ENCODE results near the gene DNAH17. TPM values are rescaled to one million over a fixed set of nuclear protein-coding genes. Genes with fewer than 3 reads are reported as not detected.

Gene DNAH17
- polyA plus RNA-seq, 1 of the 3 experiments (the other 2 are of a cell fraction), result not detected

DNA sequence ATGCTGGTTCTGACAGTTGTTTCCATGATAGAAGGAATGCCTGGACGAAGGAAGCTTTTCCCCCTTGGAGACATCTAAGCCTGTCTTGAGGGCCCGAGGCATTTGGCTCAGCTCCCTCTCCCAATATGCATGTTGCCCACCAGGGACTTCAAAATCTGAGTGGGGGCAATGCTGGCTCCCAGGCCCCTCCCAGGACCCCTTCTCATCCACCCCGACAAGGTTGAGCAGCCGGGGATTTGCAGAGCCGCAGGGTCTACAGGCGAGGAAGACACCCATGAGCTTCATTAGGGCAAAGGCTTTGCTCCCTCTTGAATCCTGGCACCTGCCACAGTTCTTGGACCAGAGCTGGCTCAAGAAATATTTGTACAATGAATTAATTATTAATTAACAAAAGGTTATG lies 25.1 kb upstream of the DNAH17 start:
- H3K9ac ChIP-seq, result no peak overlapping the region
- no peak overlapping the region for H3K4me3 ChIP-seq (ENCODE audit: low read depth in 2 of 2, low read length in 1 of 2)
- 90% methylated on average over 6 of the region's 6 CpGs for WGBS (ENCODE audit: low lambda C conversion rate)
- POLR2A ChIA-PET, result interaction anchor here (0.5 kb wide), 1 partner anchor 15 kb away, joined by 3 read pairs; no protein-coding TSS in a partner anchor
- peaks cover 0 to 5% of the 10 kb centered on the region in 2 experiments; a peak in 1 of 4 replicates for H3K4me1 ChIP-seq (ENCODE audit: control insufficient read depth in 1 of 2, insufficient read depth in 2 of 2, low read depth in 1 of 2, low read length in 1 of 2)
- no peaks in the 10 kb centered on the region for H3F3A ChIP-seq (replicated peaks; ENCODE audit: insufficient read depth)
- H3K9me3 ChIP-seq, result no peaks in the 10 kb centered on the region
- H3K36me3 ChIP-seq (replicated peaks in 1 of 2; ENCODE audit: control insufficient read depth in 1 of 2, insufficient read depth in 2 of 2, low read length in 1 of 2), result no peaks in the 10 kb centered on the region
- no peak overlapping the region for H3K27ac ChIP-seq (ENCODE audit: low read depth in 2 of 2, low read length in 1 of 2)
- CTCF ChIA-PET, result interaction anchor here (1.0 to 3.4 kb wide), 5 partner anchors 10 to 105 kb away, joined by 3 to 18 read pairs (median 5); no protein-coding TSS in a partner anchor
- no peaks in the 10 kb centered on the region for H3K27me3 ChIP-seq (ENCODE audit: insufficient read depth)
- H2AFZ ChIP-seq (ENCODE audit: low read depth), result no peak overlapping the region
- DNase-seq, result no peak
- no peaks in the 10 kb centered on the region for H3K79me2 ChIP-seq (ENCODE audit: insufficient read depth)
- TF ChIP-seq EP300 (IDR thresholded peaks at IDR 0.05; ENCODE audit: borderline replicate concordance in 1 of 2, low read depth in 1 of 2, low read length in 1 of 2) (no peak), TEAD4 (IDR thresholded peaks at IDR 0.05; ENCODE audit: borderline replicate concordance, insufficient read depth) (no peak), SMC3 (IDR thresholded peaks at IDR 0.05; ENCODE audit: low read depth, low read length) (no peak)
- H3K9me2 ChIP-seq, result no peaks in the 10 kb centered on the region
- H3K4me2 ChIP-seq, result no peak overlapping the region
- H4K20me1 ChIP-seq (ENCODE audit: insufficient read depth), result no peaks in the 10 kb centered on the region

DNA sequence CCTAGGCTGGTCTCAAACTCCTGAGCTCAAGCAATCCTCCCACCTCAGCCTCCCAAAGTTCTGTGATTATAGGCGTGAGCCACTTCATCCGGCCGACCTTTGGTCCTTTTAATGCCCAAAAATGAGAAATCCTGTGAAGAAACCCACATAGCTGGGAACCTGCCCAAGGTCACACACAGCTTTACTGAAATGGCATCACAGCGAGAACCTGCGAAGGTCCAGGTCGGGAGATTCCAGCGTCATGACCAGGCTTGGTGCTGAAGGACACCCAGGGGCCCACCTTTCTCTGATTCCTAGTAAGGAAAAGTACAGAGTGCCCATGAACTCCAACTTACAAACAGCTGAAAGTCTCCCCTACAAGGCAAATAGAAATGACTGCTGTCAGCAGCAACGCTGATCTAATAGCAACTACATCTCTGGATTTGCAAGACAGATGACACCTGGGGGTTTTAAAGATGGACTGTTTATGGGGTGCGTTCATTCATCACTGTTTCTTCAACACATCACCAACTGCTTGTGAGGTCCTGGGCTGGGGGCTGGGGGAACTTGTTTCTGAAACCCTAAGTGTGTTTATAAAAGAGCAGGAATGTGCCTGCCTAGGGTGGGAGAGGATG lies 24.5 kb upstream of the DNAH17 start:
- Histone ChIP-seq H3K4me2 (no peak overlapping the region), H3K9ac (no peak overlapping the region), H3K79me2 (ENCODE audit: insufficient read depth) (no peaks in the 10 kb centered on the region), H3F3A (replicated peaks; ENCODE audit: insufficient read depth) (no peaks in the 10 kb centered on the region), H3K36me3 (replicated peaks in 1 of 2; ENCODE audit: control insufficient read depth in 1 of 2, insufficient read depth in 2 of 2, low read length in 1 of 2) (no peaks in the 10 kb centered on the region), H3K4me3 (ENCODE audit: low read depth in 2 of 2, low read length in 1 of 2) (no peak overlapping the region), H3K9me2 (no peaks in the 10 kb centered on the region), H3K27me3 (ENCODE audit: insufficient read depth) (no peaks in the 10 kb centered on the region), H3K4me1 (ENCODE audit: control insufficient read depth in 1 of 2, insufficient read depth in 2 of 2, low read depth in 1 of 2, low read length in 1 of 2) (peaks cover 0 to 5% of the 10 kb centered on the region in 2 experiments; a peak in 1 of 4 replicates), H2AFZ (ENCODE audit: low read depth) (no peak overlapping the region), H3K27ac (ENCODE audit: low read depth in 2 of 2, low read length in 1 of 2) (no peak overlapping the region), H4K20me1 (ENCODE audit: insufficient read depth) (no peaks in the 10 kb centered on the region), H3K9me3 (no peaks in the 10 kb centered on the region)
- TF ChIP-seq, protein P1, sequence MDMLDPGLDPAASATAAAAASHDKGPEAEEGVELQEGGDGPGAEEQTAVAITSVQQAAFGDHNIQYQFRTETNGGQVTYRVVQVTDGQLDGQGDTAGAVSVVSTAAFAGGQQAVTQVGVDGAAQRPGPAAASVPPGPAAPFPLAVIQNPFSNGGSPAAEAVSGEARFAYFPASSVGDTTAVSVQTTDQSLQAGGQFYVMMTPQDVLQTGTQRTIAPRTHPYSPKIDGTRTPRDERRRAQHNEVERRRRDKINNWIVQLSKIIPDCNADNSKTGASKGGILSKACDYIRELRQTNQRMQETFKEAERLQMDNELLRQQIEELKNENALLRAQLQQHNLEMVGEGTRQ (IDR thresholded peaks at IDR 0.05; ENCODE audit: borderline replicate concordance, low read depth, low read length), result no peak
- TF ChIP-seq, protein P2, sequence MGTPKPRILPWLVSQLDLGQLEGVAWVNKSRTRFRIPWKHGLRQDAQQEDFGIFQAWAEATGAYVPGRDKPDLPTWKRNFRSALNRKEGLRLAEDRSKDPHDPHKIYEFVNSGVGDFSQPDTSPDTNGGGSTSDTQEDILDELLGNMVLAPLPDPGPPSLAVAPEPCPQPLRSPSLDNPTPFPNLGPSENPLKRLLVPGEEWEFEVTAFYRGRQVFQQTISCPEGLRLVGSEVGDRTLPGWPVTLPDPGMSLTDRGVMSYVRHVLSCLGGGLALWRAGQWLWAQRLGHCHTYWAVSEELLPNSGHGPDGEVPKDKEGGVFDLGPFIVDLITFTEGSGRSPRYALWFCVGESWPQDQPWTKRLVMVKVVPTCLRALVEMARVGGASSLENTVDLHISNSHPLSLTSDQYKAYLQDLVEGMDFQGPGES (IDR thresholded peaks at IDR 0.05; ENCODE audit: low read depth, low read length), result no peak
- TF ChIP-seq MXI1 (IDR thresholded peaks at IDR 0.05; ENCODE audit: low read depth, low read length), result no peak
- no peak for TF ChIP-seq RFX5 (IDR thresholded peaks at IDR 0.05; ENCODE audit: low read length)
- WGBS (ENCODE audit: low lambda C conversion rate), result 89% methylated on average over 9 of the region's 9 CpGs
- CTCF ChIA-PET, result interaction anchor here (1.0 to 3.4 kb wide), 5 partner anchors 9 to 105 kb away, joined by 3 to 18 read pairs (median 5); no protein-coding TSS in a partner anchor
- no peak for DNase-seq
- POLR2A ChIA-PET, result interaction anchor here (0.5 kb wide), 1 partner anchor 15 kb away, joined by 3 read pairs; no protein-coding TSS in a partner anchor

Data from SK-N-SH (cell line).